ENCODE data around the gene WNK2. TPM values are rescaled to one million over a fixed set of nuclear protein-coding genes. Genes with fewer than 3 reads are reported as not detected.

Gene WNK2
- total RNA-seq, 1 donor from 2014 or later: 336 TPM

DNA sequence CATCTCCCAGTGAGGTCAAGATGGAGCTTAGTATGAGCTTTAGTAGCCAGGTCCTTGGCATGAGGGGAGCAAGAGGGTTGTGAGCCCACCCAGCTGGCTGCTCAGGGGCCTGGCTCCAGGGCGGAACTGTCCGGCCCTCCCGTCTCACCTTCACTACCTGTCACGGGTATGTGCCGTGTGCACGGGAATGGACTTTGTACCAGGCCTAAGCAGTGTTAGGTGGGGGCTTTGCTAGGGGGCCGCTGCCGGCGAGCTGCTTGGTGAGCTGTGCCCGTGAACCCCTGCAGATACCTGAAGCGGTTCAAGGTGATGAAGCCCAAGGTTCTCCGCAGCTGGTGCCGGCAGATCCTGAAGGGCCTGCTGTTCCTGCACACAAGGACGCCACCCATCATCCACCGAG lies 46.7 kb downstream of the WNK2 start:
- no peak overlapping the region for H3K4me3 Mint-ChIP-seq (ENCODE audit: unreplicated experiment)
- H3K4me1 Mint-ChIP-seq (ENCODE audit: low read depth, unreplicated experiment): peaks cover 24% of the 10 kb centered on the region
- DNase-seq: no peak
- H3K9me3 Mint-ChIP-seq (ENCODE audit: unreplicated experiment): peaks cover 21% of the 10 kb centered on the region
- peaks cover 12% of the 10 kb centered on the region for H3K27me3 Mint-ChIP-seq (ENCODE audit: unreplicated experiment)
- TF ChIP-seq, protein P1, sequence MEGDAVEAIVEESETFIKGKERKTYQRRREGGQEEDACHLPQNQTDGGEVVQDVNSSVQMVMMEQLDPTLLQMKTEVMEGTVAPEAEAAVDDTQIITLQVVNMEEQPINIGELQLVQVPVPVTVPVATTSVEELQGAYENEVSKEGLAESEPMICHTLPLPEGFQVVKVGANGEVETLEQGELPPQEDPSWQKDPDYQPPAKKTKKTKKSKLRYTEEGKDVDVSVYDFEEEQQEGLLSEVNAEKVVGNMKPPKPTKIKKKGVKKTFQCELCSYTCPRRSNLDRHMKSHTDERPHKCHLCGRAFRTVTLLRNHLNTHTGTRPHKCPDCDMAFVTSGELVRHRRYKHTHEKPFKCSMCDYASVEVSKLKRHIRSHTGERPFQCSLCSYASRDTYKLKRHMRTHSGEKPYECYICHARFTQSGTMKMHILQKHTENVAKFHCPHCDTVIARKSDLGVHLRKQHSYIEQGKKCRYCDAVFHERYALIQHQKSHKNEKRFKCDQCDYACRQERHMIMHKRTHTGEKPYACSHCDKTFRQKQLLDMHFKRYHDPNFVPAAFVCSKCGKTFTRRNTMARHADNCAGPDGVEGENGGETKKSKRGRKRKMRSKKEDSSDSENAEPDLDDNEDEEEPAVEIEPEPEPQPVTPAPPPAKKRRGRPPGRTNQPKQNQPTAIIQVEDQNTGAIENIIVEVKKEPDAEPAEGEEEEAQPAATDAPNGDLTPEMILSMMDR (IDR thresholded peaks at IDR 0.05; ENCODE audit: partially characterized antibody, unreplicated experiment): no peak
- H3K27ac Mint-ChIP-seq (ENCODE audit: unreplicated experiment): no peak overlapping the region
- no peaks in the 10 kb centered on the region for H3K36me3 Mint-ChIP-seq (ENCODE audit: unreplicated experiment)

DNA sequence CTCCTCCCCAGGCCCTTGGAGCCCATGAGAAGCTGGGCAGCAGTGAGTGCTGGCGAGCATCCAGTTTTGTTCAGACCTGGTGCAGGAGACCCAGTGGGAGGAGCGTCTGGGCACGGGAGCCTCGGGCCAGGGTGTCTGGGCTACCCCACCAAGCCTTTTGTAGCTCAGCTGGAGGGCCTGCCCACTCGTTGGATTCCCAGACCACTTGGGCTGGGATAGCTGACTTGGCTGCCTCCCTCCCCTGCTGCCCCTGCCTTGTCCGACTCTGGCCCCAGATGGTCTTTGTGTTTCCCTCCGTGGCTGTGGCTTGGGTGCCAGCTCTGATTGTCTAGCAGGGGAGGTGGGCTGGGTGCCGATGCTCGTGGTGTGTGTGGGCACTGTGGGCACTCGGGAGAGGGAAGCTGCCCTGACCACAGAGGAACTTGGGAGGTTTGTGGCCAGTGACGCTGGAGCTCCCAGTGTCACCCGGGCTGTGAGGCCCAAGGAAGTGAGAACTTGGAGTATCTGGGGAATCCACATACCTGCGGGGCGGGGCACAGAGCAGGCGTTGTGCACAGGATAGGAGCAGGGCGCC lies 47.3 kb downstream of the WNK2 start:
- H3K9me3 Mint-ChIP-seq (ENCODE audit: unreplicated experiment): peaks cover 19% of the 10 kb centered on the region
- H3K4me3 Mint-ChIP-seq (ENCODE audit: unreplicated experiment): no peak overlapping the region
- H3K27ac Mint-ChIP-seq (ENCODE audit: unreplicated experiment): no peak overlapping the region
- H3K27me3 Mint-ChIP-seq (ENCODE audit: unreplicated experiment): peaks cover 12% of the 10 kb centered on the region
- TF ChIP-seq, protein P1 (IDR thresholded peaks at IDR 0.05; ENCODE audit: partially characterized antibody, unreplicated experiment): no peak
- no peaks in the 10 kb centered on the region for H3K36me3 Mint-ChIP-seq (ENCODE audit: unreplicated experiment)
- DNase-seq: no peak
- peaks cover 18% of the 10 kb centered on the region for H3K4me1 Mint-ChIP-seq (ENCODE audit: low read depth, unreplicated experiment)

DNA sequence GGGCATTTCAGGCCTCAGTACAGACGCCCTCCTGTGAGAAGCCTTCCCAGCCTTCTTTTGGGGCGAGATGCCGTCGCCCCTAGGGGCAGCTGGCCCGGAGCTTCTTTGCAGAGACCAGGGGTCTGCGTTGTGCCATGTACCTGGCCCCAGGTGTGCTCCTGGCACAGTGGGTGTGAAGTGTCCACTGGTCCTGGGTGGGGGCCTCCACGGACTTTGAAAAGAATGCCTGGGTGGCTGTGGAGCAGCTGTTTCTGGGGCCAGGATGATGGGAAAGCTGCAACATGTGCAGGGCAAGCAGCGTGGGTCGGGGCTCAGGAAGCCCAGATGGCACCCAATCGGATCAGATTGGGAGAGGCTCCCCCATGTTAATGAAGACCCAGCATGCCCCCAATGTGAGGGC lies 47.8 kb downstream of the WNK2 start:
- Mint-ChIP-seq H3K4me1 (ENCODE audit: low read depth, unreplicated experiment) (peaks cover 16% of the 10 kb centered on the region), H3K9me3 (ENCODE audit: unreplicated experiment) (peaks cover 18% of the 10 kb centered on the region)

DNA sequence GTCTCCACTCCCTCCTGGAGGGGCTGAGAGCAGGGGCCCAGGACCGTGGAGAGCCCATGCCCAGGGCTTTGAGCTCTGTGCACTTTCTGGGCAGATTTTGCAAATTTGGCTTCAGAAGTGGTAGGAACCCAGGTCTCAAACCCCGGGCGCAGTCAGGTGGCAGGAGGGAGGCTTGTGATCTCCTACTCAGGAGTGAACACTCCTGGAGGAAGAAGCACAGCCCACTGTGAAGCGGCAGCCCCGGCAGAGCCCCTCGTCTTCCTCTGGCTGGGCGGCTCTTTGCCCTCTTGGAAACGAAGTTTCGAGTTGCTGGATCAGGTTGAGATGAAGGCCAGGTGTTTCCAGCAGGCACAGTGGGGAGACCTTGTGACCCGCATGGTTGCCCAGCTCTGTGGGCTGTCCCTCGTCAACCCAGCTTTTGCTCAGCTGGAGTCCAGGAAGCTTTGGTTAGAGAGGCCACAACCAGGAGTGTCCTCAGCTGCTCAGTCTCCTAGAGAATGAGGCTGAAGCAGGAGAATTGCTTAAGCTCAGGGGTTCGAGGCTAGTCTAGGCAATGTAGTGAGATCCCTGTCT lies 48.5 kb downstream of the WNK2 start:
- DNase-seq: no peak
- Mint-ChIP-seq H3K9me3 (ENCODE audit: unreplicated experiment) (peaks cover 22% of the 10 kb centered on the region), H3K4me3 (ENCODE audit: unreplicated experiment) (no peak overlapping the region), H3K36me3 (ENCODE audit: unreplicated experiment) (no peaks in the 10 kb centered on the region), H3K27ac (ENCODE audit: unreplicated experiment) (no peak overlapping the region), H3K27me3 (ENCODE audit: unreplicated experiment) (peaks cover 12% of the 10 kb centered on the region), H3K4me1 (ENCODE audit: low read depth, unreplicated experiment) (peaks cover 16% of the 10 kb centered on the region)
- TF ChIP-seq, protein P1 (IDR thresholded peaks at IDR 0.05; ENCODE audit: partially characterized antibody, unreplicated experiment): no peak

More for the DNA sequence above, 47.8 kb downstream of the WNK2 start:
- DNase-seq: no peak
- Mint-ChIP-seq H3K27me3 (ENCODE audit: unreplicated experiment) (peaks cover 12% of the 10 kb centered on the region), H3K27ac (ENCODE audit: unreplicated experiment) (no peak overlapping the region), H3K36me3 (ENCODE audit: unreplicated experiment) (no peaks in the 10 kb centered on the region), H3K4me3 (ENCODE audit: unreplicated experiment) (no peak overlapping the region)
- TF ChIP-seq, protein P1 (IDR thresholded peaks at IDR 0.05; ENCODE audit: partially characterized antibody, unreplicated experiment): no peak

DNA sequence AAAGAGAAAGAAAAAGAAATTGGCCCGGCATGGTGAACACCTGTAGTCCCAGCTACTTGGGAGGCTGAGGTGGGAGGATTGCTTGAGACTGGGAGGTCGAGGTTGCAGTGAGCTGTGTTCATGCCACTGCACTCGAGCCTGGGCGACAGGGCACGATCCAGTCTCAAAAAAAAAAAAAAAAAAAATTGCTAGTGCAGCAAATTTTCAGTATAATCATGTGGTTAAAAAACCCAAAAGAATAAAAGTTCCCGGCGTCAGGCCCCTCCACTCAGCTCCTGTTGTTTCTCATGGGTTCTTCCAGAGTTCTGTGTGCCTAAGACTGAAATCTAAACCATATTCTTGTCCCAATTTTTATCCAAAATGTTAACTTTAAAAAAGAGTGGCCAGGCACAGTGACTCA lies 49.1 kb downstream of the WNK2 start:
- TF ChIP-seq, protein P1 (IDR thresholded peaks at IDR 0.05; ENCODE audit: partially characterized antibody, unreplicated experiment): no peak
- Mint-ChIP-seq H3K9me3 (ENCODE audit: unreplicated experiment) (peaks cover 22% of the 10 kb centered on the region), H3K4me1 (ENCODE audit: low read depth, unreplicated experiment) (peaks cover 14% of the 10 kb centered on the region), H3K36me3 (ENCODE audit: unreplicated experiment) (no peaks in the 10 kb centered on the region), H3K27ac (ENCODE audit: unreplicated experiment) (no peak overlapping the region), H3K27me3 (ENCODE audit: unreplicated experiment) (peaks cover 12% of the 10 kb centered on the region), H3K4me3 (ENCODE audit: unreplicated experiment) (no peak overlapping the region)
- no peak for DNase-seq
